ENCODE results near the gene ATP1A1.

ATP1A1 gene

DNA sequence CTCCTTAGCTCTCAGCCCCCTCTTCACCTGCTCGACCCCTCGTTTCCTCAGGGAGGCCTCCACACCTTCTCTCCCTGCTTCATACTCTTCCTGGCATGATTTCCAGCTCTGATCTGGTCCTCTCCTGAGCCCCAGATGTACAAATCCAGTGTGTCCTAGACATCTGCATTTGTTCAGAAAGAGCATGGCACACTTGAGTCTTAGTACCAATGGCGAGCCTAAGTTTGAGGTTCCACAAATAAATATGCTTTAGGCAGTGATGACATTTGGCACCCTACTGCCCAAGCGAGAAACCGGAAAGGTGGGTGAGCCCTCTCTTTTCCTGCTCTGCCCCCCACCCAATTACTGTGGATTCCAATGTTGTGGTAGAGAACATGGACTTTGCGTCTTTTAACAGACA lies 34.0 kb downstream of the ATP1A1 start:
- Histone ChIP-seq H4K20me1 (ENCODE audit: low read depth, low read length) (no peaks in the 10 kb centered on the region), H3K79me2 (ENCODE audit: insufficient read depth, low read length) (no peaks in the 10 kb centered on the region), H3K36me3 (ENCODE audit: low read length) (no peaks in the 10 kb centered on the region), H3K4me3 (ENCODE audit: insufficient read depth, low read length, poor library complexity, severe bottlenecking) (no peak overlapping the region), H3K9ac (ENCODE audit: low read length) (no peak overlapping the region), H3K4me2 (ENCODE audit: low read depth, low read length, poor library complexity, severe bottlenecking) (no peak overlapping the region), H3K27ac (ENCODE audit: low read depth, low read length) (no peak overlapping the region), H3F3A (ENCODE audit: insufficient read depth) (no peaks in the 10 kb centered on the region), H2AFZ (ENCODE audit: low read depth, low read length, severe bottlenecking) (no peak overlapping the region), H3K27me3 (ENCODE audit: low read length) (no peaks in the 10 kb centered on the region), H3K9me3 (ENCODE audit: insufficient read depth, low read length) (no peaks in the 10 kb centered on the region), H3K9me2 (replicated peaks; ENCODE audit: insufficient read depth, low read length) (no peaks in the 10 kb centered on the region)
- TF ChIP-seq CTCF (IDR thresholded peaks at IDR 0.05; ENCODE audit: insufficient read depth, low read length, poor library complexity, severe bottlenecking) (no peak), EZH2phosphoT487 (conservative IDR thresholded peaks at IDR 0.05; ENCODE audit: low read length) (no peak)

- H4K20me1 ChIP-seq (ENCODE audit: low read depth, low read length) = no peaks in the 10 kb centered on the region
- H3K4me3 ChIP-seq (ENCODE audit: insufficient read depth, low read length, poor library complexity, severe bottlenecking) = no peak overlapping the region
- H3K4me2 ChIP-seq (ENCODE audit: low read depth, low read length, poor library complexity, severe bottlenecking) = no peak overlapping the region
- no peak overlapping the region for H2AFZ ChIP-seq (ENCODE audit: low read depth, low read length, severe bottlenecking)
- no peaks in the 10 kb centered on the region for H3K36me3 ChIP-seq (ENCODE audit: low read length)
- no peaks in the 10 kb centered on the region for H3K9me3 ChIP-seq (ENCODE audit: insufficient read depth, low read length)
- no peaks in the 10 kb centered on the region for H3K9me2 ChIP-seq (replicated peaks; ENCODE audit: insufficient read depth, low read length)
- no peaks in the 10 kb centered on the region for H3K79me2 ChIP-seq (ENCODE audit: insufficient read depth, low read length)
- TF ChIP-seq EZH2phosphoT487 (conservative IDR thresholded peaks at IDR 0.05; ENCODE audit: low read length) = no peak
- no peak for TF ChIP-seq CTCF (IDR thresholded peaks at IDR 0.05; ENCODE audit: insufficient read depth, low read length, poor library complexity, severe bottlenecking)
- no peaks in the 10 kb centered on the region for H3F3A ChIP-seq (ENCODE audit: insufficient read depth)
- H3K27ac ChIP-seq (ENCODE audit: low read depth, low read length) = no peak overlapping the region
- no peak overlapping the region for H3K9ac ChIP-seq (ENCODE audit: low read length)
- H3K27me3 ChIP-seq (ENCODE audit: low read length) = no peaks in the 10 kb centered on the region
These were observed 35.1 kb downstream of the ATP1A1 start for GRCh38 chr1:116408193-116408592.

- Histone ChIP-seq H4K20me1 (ENCODE audit: low read depth, low read length) (no peaks in the 10 kb centered on the region), H3K9me3 (ENCODE audit: insufficient read depth, low read length) (no peaks in the 10 kb centered on the region), H3K4me2 (ENCODE audit: low read depth, low read length, poor library complexity, severe bottlenecking) (no peak overlapping the region), H3K79me2 (ENCODE audit: insufficient read depth, low read length) (no peaks in the 10 kb centered on the region), H3K27me3 (ENCODE audit: low read length) (no peaks in the 10 kb centered on the region), H3F3A (ENCODE audit: insufficient read depth) (no peaks in the 10 kb centered on the region), H3K27ac (ENCODE audit: low read depth, low read length) (no peak overlapping the region), H2AFZ (ENCODE audit: low read depth, low read length, severe bottlenecking) (no peak overlapping the region), H3K36me3 (ENCODE audit: low read length) (no peaks in the 10 kb centered on the region), H3K4me3 (ENCODE audit: insufficient read depth, low read length, poor library complexity, severe bottlenecking) (no peak overlapping the region), H3K9me2 (replicated peaks; ENCODE audit: insufficient read depth, low read length) (no peaks in the 10 kb centered on the region), H3K9ac (ENCODE audit: low read length) (no peak overlapping the region)
- TF ChIP-seq CTCF (IDR thresholded peaks at IDR 0.05; ENCODE audit: insufficient read depth, low read length, poor library complexity, severe bottlenecking) (no peak), EZH2phosphoT487 (conservative IDR thresholded peaks at IDR 0.05; ENCODE audit: low read length) (no peak)
These were observed 36.0 kb downstream of the ATP1A1 start for GRCh38 chr1:116408803-116409720.
